Measurements from ENCODE around the gene HECW1.
A peak's percentile ranks its signal among the peaks of the same experiment; 100 is the strongest.

DNA sequence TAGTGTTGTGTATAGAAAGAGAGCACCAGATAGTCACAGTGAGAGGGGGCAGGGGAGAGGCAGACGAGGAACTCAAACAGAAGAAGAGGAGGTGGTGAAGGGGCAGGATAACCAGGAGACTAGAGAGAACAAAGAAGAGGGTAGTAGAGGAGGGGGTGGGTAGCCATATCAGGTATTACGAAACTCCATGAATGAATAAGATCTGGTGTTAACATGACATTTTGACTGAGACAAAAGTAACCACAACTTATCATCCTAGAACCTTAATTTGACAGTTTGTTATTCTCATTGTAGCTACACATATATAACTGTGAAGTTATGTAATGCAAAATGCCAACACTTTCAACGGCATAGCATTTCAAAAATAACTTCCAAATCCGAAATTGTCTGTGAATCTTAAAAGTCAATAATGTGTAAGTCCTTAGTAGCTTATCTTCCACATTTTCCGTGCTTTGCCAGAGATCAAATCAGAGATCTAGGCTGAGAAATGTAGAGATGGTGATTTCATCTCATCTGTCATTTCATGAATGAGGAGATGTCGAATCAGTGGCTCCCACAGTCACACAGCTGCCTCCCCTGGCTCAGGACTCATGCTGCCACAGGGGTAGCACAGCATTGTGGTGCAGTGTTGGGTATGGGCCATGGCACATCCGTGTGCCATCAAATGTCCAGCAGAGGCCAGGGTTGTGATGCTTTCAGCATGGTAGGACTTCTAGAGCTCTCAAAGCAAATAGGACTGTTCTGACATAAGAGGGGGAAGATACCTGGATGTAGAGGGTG, 202.1 kb downstream of the HECW1 start:
- TF ChIP-seq, protein P1, sequence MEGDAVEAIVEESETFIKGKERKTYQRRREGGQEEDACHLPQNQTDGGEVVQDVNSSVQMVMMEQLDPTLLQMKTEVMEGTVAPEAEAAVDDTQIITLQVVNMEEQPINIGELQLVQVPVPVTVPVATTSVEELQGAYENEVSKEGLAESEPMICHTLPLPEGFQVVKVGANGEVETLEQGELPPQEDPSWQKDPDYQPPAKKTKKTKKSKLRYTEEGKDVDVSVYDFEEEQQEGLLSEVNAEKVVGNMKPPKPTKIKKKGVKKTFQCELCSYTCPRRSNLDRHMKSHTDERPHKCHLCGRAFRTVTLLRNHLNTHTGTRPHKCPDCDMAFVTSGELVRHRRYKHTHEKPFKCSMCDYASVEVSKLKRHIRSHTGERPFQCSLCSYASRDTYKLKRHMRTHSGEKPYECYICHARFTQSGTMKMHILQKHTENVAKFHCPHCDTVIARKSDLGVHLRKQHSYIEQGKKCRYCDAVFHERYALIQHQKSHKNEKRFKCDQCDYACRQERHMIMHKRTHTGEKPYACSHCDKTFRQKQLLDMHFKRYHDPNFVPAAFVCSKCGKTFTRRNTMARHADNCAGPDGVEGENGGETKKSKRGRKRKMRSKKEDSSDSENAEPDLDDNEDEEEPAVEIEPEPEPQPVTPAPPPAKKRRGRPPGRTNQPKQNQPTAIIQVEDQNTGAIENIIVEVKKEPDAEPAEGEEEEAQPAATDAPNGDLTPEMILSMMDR (optimal IDR thresholded peaks at IDR 0.05 in 1 of 3, IDR thresholded peaks at IDR 0.05 in 1 of 3, conservative IDR thresholded peaks at IDR 0.05 in 1 of 3; ENCODE audit: extremely low read depth in 1 of 3, insufficient read depth in 2 of 3, low read length in 3 of 3) = peak in 1 of 3 experiments; percentile 39
- TF ChIP-seq EZH2 (IDR thresholded peaks at IDR 0.05; ENCODE audit: low read length) = no peak

All from keratinocyte (primary cell).